Mesenchymal stem cell (in vitro differentiated cells and primary cell): ENCODE measurements around the gene ZDBF2.

Source experiments
- DNase-seq: peaks from one replicate; pipeline ENCODE4 v3.0.0-alpha.2; 2013
- H2AFZ ChIP-seq: one replicate; pipeline ENCODE4 v1.6.1; 2013; ENCODE audit warnings: low read depth, mild to moderate bottlenecking, control low read depth, inconsistent platforms, low read length, moderate library complexity
- H2AK5ac ChIP-seq: 2 replicates; pipeline ENCODE4 v1.6.1; 2013; ENCODE audit warnings: low read length, moderate library complexity, mild to moderate bottlenecking, inconsistent platforms; ENCODE audit not compliant: severe bottlenecking
- H2BK120ac ChIP-seq: one replicate; pipeline ENCODE4 v1.6.1; 2013; ENCODE audit warnings: low read depth, mild to moderate bottlenecking, inconsistent platforms, low read length, moderate library complexity
- H2BK12ac ChIP-seq, 2 experiments: one replicate each; pipeline ENCODE4 v1.6.1; 2013; ENCODE audit warnings: inconsistent platforms in 2 of 2, low read length in 2 of 2, mild to moderate bottlenecking in 2 of 2, moderate library complexity in 2 of 2, control low read depth in 1 of 2
- H2BK15ac ChIP-seq: one replicate; pipeline ENCODE4 v1.6.1; 2013; ENCODE audit warnings: mild to moderate bottlenecking, low read depth, inconsistent platforms; ENCODE audit not compliant: poor library complexity, severe bottlenecking
- H2BK5ac ChIP-seq: 2 replicates; pipeline ENCODE4 v1.6.1; 2013; ENCODE audit warnings: low read depth, mild to moderate bottlenecking, low read length, control low read depth, inconsistent platforms; ENCODE audit not compliant: poor library complexity, severe bottlenecking
- H3K14ac ChIP-seq, 2 experiments: one replicate each; pipeline ENCODE4 v1.6.1; 2013; ENCODE audit warnings: inconsistent platforms in 2 of 2, low read length in 2 of 2, control low read depth in 1 of 2, mild to moderate bottlenecking in 1 of 2, moderate library complexity in 1 of 2
- H3K18ac ChIP-seq, 2 experiments: one replicate each; pipeline ENCODE4 v1.6.1; 2013; ENCODE audit warnings: inconsistent platforms in 2 of 2, low read length in 2 of 2, control low read depth in 1 of 2, low read depth in 1 of 2, mild to moderate bottlenecking in 1 of 2
- H3K23ac ChIP-seq, 2 experiments: one replicate each; pipeline ENCODE4 v1.6.1; 2013; ENCODE audit warnings: inconsistent platforms in 2 of 2, low read length in 2 of 2, mild to moderate bottlenecking in 2 of 2, moderate library complexity in 2 of 2, control low read depth in 1 of 2
- H3K27ac ChIP-seq: 2 replicates; pipeline ENCODE4 v1.5.1; 2013; ENCODE audit warnings: mild to moderate bottlenecking, moderate library complexity, low read length, control low read depth, inconsistent platforms; ENCODE audit not compliant: poor library complexity, severe bottlenecking
- H3K27me3 ChIP-seq, 2 experiments: 2 replicates each; pipeline versions ENCODE4 v1.6.1 to v1.7.0; 2013; ENCODE audit warnings: low read length in 2 of 2, mild to moderate bottlenecking in 2 of 2, moderate library complexity in 2 of 2, control low read depth in 1 of 2, inconsistent platforms in 1 of 2; ENCODE audit not compliant: control insufficient read depth in 1 of 2, insufficient read depth in 1 of 2
- H3K36me3 ChIP-seq, 2 experiments: 2 replicates each; pipeline versions ENCODE4 v1.6.1 to v1.7.0; 2013; ENCODE audit warnings: low read length in 2 of 2, control low read depth in 1 of 2, inconsistent platforms in 1 of 2, low read depth in 1 of 2, mild to moderate bottlenecking in 1 of 2; ENCODE audit not compliant: insufficient read depth in 2 of 2, control insufficient read depth in 1 of 2
- H3K4ac ChIP-seq, 2 experiments: one replicate each; pipeline ENCODE4 v1.6.1; 2013; ENCODE audit warnings: inconsistent platforms in 2 of 2, low read length in 2 of 2, mild to moderate bottlenecking in 2 of 2, moderate library complexity in 2 of 2, control low read depth in 1 of 2, low read depth in 1 of 2
- H3K4me1 ChIP-seq: 2 replicates; pipeline ENCODE4 v1.6.1; 2013; ENCODE audit warnings: low read depth, low read length, control low read depth; ENCODE audit not compliant: control insufficient read depth, insufficient read depth
- H3K4me2 ChIP-seq: 2 replicates; pipeline ENCODE4 v1.6.1; 2013; ENCODE audit warnings: low read length, mild to moderate bottlenecking, inconsistent platforms; ENCODE audit not compliant: poor library complexity, severe bottlenecking
- H3K4me3 ChIP-seq, 2 experiments: 2 replicates each; pipeline versions ENCODE4 v1.5.1 to v1.7.0; 2013; ENCODE audit warnings: low read length in 2 of 2, mild to moderate bottlenecking in 2 of 2, control low read depth in 1 of 2, low read depth in 1 of 2; ENCODE audit not compliant: insufficient read depth in 1 of 2
- H3K79me1 ChIP-seq: replicated peaks from 2 replicates; pipeline ENCODE4 v1.6.1; 2013; ENCODE audit warnings: mild to moderate bottlenecking, control low read depth, low read length, inconsistent platforms; ENCODE audit not compliant: poor library complexity, severe bottlenecking
- H3K9ac ChIP-seq: 2 replicates; pipeline ENCODE4 v1.7.0; 2013; ENCODE audit warnings: mild to moderate bottlenecking, low read length, moderate library complexity
- H3K9me3 ChIP-seq: 2 replicates; pipeline ENCODE4 v1.7.0; 2013; ENCODE audit warnings: mild to moderate bottlenecking, low read length; ENCODE audit not compliant: control insufficient read depth
- H4K8ac ChIP-seq: one replicate; pipeline ENCODE4 v1.6.1; 2013; ENCODE audit warnings: inconsistent platforms, mild to moderate bottlenecking, low read length, moderate library complexity
- H4K91ac ChIP-seq: one replicate; pipeline ENCODE4 v1.6.1; 2013; ENCODE audit warnings: mild to moderate bottlenecking, low read length, inconsistent platforms
- WGBS: methylation state at CpG from one replicate; pipeline ENCODE4 v1.1.7; 2013; ENCODE audit warnings: mixed read lengths; 5-methylcytosine and 5-hydroxymethylcytosine counted together

The ZDBF2 gene

GRCh38 chr2:206324869-206325268 is 50.4 kb downstream of the ZDBF2 start:
- no peak overlapping the region for H2AK5ac ChIP-seq
- H3K36me3 ChIP-seq = no peaks in the 10 kb centered on the region
- no peak for DNase-seq
- H3K23ac ChIP-seq = no peak overlapping the region
- no peak overlapping the region for H2AFZ ChIP-seq
- H3K4ac ChIP-seq = no peak overlapping the region
- no peaks in the 10 kb centered on the region for H3K4me1 ChIP-seq
- no peak overlapping the region for H4K91ac ChIP-seq
- H2BK15ac ChIP-seq = no peak overlapping the region
- H3K14ac ChIP-seq = no peak overlapping the region
- H3K9ac ChIP-seq = no peak overlapping the region
- no peaks in the 10 kb centered on the region for H3K27me3 ChIP-seq
- WGBS = 94% methylated on average over 5 of the region's 6 CpGs
- H2BK12ac ChIP-seq = no peak overlapping the region
- no peak overlapping the region for H3K4me2 ChIP-seq
- no peak overlapping the region for H3K27ac ChIP-seq
- H3K9me3 ChIP-seq = no peaks in the 10 kb centered on the region
- no peak overlapping the region for H3K18ac ChIP-seq
- H3K4me3 ChIP-seq = no peak overlapping the region
- H3K79me1 ChIP-seq = no peaks in the 10 kb centered on the region
- H2BK5ac ChIP-seq = no peak overlapping the region
- H2BK120ac ChIP-seq = no peak overlapping the region
- no peak overlapping the region for H4K8ac ChIP-seq

- Histone ChIP-seq H3K9ac (no peak overlapping the region), H3K4ac (no peak overlapping the region), H3K79me1 (no peaks in the 10 kb centered on the region), H2BK120ac (no peak overlapping the region), H2BK12ac (no peak overlapping the region), H3K23ac (no peak overlapping the region), H3K27me3 (no peaks in the 10 kb centered on the region), H3K4me3 (no peak overlapping the region), H2AK5ac (no peak overlapping the region), H3K36me3 (no peaks in the 10 kb centered on the region), H4K8ac (no peak overlapping the region), H3K4me1 (no peaks in the 10 kb centered on the region), H3K27ac (no peak overlapping the region), H2BK5ac (no peak overlapping the region), H4K91ac (no peak overlapping the region), H3K9me3 (no peaks in the 10 kb centered on the region), H2BK15ac (no peak overlapping the region), H3K18ac (no peak overlapping the region), H3K14ac (no peak overlapping the region), H2AFZ (no peak overlapping the region), H3K4me2 (no peak overlapping the region)
- DNase-seq = no peak
- no CpG with 5 or more reads among the region's 1 CpG for WGBS
These were observed 54.5 kb downstream of the ZDBF2 start for GRCh38 chr2:206328974-206329373.

- no peak overlapping the region for H2AK5ac ChIP-seq
- H3K14ac ChIP-seq = no peak overlapping the region
- H3K9me3 ChIP-seq = no peaks in the 10 kb centered on the region
- H2BK5ac ChIP-seq = no peak overlapping the region
- 96% methylated on average over 2 of the region's 2 CpGs for WGBS
- no peak overlapping the region for H3K18ac ChIP-seq
- no peak overlapping the region for H2BK120ac ChIP-seq
- no peak overlapping the region for H4K8ac ChIP-seq
- H3K79me1 ChIP-seq = no peaks in the 10 kb centered on the region
- DNase-seq = no peak
- H3K27ac ChIP-seq = no peak overlapping the region
- no peak overlapping the region for H4K91ac ChIP-seq
- no peaks in the 10 kb centered on the region for H3K4me1 ChIP-seq
- H2BK15ac ChIP-seq = no peak overlapping the region
- no peak overlapping the region for H3K23ac ChIP-seq
- H2BK12ac ChIP-seq = no peak overlapping the region
- no peak overlapping the region for H2AFZ ChIP-seq
- H3K4ac ChIP-seq = no peak overlapping the region
- no peak overlapping the region for H3K9ac ChIP-seq
- no peak overlapping the region for H3K4me3 ChIP-seq
- no peaks in the 10 kb centered on the region for H3K36me3 ChIP-seq
- no peak overlapping the region for H3K4me2 ChIP-seq
- no peaks in the 10 kb centered on the region for H3K27me3 ChIP-seq
These were observed 62.4 kb downstream of the ZDBF2 start for GRCh38 chr2:206336861-206337260.

- H4K91ac ChIP-seq = no peak overlapping the region
- H3K4me3 ChIP-seq = no peak overlapping the region
- no peak overlapping the region for H3K23ac ChIP-seq
- no peak overlapping the region for H3K27ac ChIP-seq
- no peak overlapping the region for H3K18ac ChIP-seq
- H3K79me1 ChIP-seq = no peaks in the 10 kb centered on the region
- no peak for DNase-seq
- H4K8ac ChIP-seq = no peak overlapping the region
- no peaks in the 10 kb centered on the region for H3K9me3 ChIP-seq
- H2BK5ac ChIP-seq = no peak overlapping the region
- H3K4me2 ChIP-seq = no peak overlapping the region
- H3K4me1 ChIP-seq = no peaks in the 10 kb centered on the region
- H2BK12ac ChIP-seq = no peak overlapping the region
- no peak overlapping the region for H2BK120ac ChIP-seq
- H2BK15ac ChIP-seq = no peak overlapping the region
- no peak overlapping the region for H2AFZ ChIP-seq
- H3K4ac ChIP-seq = no peak overlapping the region
- H3K14ac ChIP-seq = no peak overlapping the region
- no CpG with 5 or more reads among the region's 1 CpG for WGBS
- no peaks in the 10 kb centered on the region for H3K36me3 ChIP-seq
- no peaks in the 10 kb centered on the region for H3K27me3 ChIP-seq
- no peak overlapping the region for H3K9ac ChIP-seq
- no peak overlapping the region for H2AK5ac ChIP-seq
These were observed 63.5 kb downstream of the ZDBF2 start for GRCh38 chr2:206337956-206338355.
